SK-N-SH (cell line): ENCODE measurements around the gene RAC2. TPM values are rescaled to one million over a fixed set of nuclear protein-coding genes. Genes with fewer than 3 reads are reported as not detected.

Experiments
- CTCF ChIA-PET: fragments of 300-600, 350-600 bp; formaldehyde crosslinking; extraction: SDS; loops from one replicate; lab custom pipeline; 2021; lab: Yijun Ruan, JAX
- POLR2A ChIA-PET: fragments of 350-600 bp; sonication (Branson Sonifier 250); formaldehyde crosslinking; extraction: SDS; loops from one replicate; lab custom pipeline; 2020; ENCODE audit warnings: antibody characterized with exemption, inconsistent platforms; lab: Yijun Ruan, JAX
- DNase-seq: peaks from one replicate; pipeline ENCODE4 v3.0.0; 2012
- H2AFZ ChIP-seq: fragments of 200-600 bp; sonication (generic); 2 replicates; pipeline ENCODE4 v1.8.1; 2016; ENCODE audit warnings: antibody characterized with exemption, mild to moderate bottlenecking, low read depth
- H3F3A ChIP-seq: fragments of 200-600 bp; sonication (generic); replicated peaks from 2 replicates; pipeline ENCODE3; 2016; ENCODE audit warnings: antibody characterized with exemption, mild to moderate bottlenecking; ENCODE audit not compliant: insufficient read depth
- H3K27ac ChIP-seq, 2 experiments: fragments of 200-500 bp in 1 of 2; fragments of 200-600 bp in 1 of 2; sonication (Bioruptor generic) in 1 of 2; sonication (generic), shearing (Covaris generic) in 1 of 2; 2 replicates each; pipeline versions ENCODE4 v1.5.1 to v1.6.1; 2014 to 2016; ENCODE audit warnings: low read depth in 2 of 2, inconsistent platforms in 1 of 2, low read length in 1 of 2, mild to moderate bottlenecking in 1 of 2, mixed read lengths in 1 of 2
- H3K27me3 ChIP-seq: fragments of 200-600 bp; sonication (generic), shearing (Covaris generic); 2 replicates; pipeline ENCODE4 v1.6.1; 2016; ENCODE audit warnings: mixed run types; ENCODE audit not compliant: insufficient read depth
- H3K36me3 ChIP-seq, 2 experiments: fragments of 200-500 bp in 1 of 2; fragments of 200-600 bp in 1 of 2; sonication (Bioruptor generic) in 1 of 2; sonication (generic) in 1 of 2; replicated peaks in 1 of 2; 2 replicates each; pipeline versions ENCODE3 to v1.5.1; 2014 to 2016; ENCODE audit warnings: low read length in 1 of 2, mild to moderate bottlenecking in 1 of 2; ENCODE audit not compliant: insufficient read depth in 2 of 2, control insufficient read depth in 1 of 2
- H3K4me1 ChIP-seq, 2 experiments: fragments of 200-500 bp in 1 of 2; fragments of 200-600 bp in 1 of 2; sonication (Bioruptor generic) in 1 of 2; sonication (generic), shearing (Covaris generic) in 1 of 2; 2 replicates each; pipeline versions ENCODE4 v1.5.1 to v1.6.1; 2014 to 2016; ENCODE audit warnings: low read depth in 1 of 2, low read length in 1 of 2, mixed run types in 1 of 2; ENCODE audit not compliant: insufficient read depth in 2 of 2, control insufficient read depth in 1 of 2
- H3K4me2 ChIP-seq: fragments of 200-600 bp; sonication (generic), shearing (Covaris generic); 2 replicates; pipeline ENCODE4 v1.6.1; 2017; ENCODE audit warnings: mixed run types
- H3K4me3 ChIP-seq, 2 experiments: fragments of 200-500 bp in 1 of 2; fragments of 200-600 bp in 1 of 2; sonication (Bioruptor generic) in 1 of 2; sonication (generic), shearing (Covaris generic) in 1 of 2; 2 replicates each; pipeline versions ENCODE4 v1.5.1 to v1.8.1; 2014 to 2016; ENCODE audit warnings: low read depth in 2 of 2, inconsistent platforms in 1 of 2, low read length in 1 of 2, mild to moderate bottlenecking in 1 of 2, mixed read lengths in 1 of 2, moderate library complexity in 1 of 2
- H3K79me2 ChIP-seq: fragments of 200-600 bp; sonication (generic); 2 replicates; pipeline ENCODE4 v1.8.1; 2017; ENCODE audit warnings: mild to moderate bottlenecking; ENCODE audit not compliant: insufficient read depth
- H3K9ac ChIP-seq: fragments of 200-600 bp; sonication (generic); 2 replicates; pipeline ENCODE4 v1.6.1; 2017; ENCODE audit warnings: mixed run types
- H3K9me2 ChIP-seq: fragments of 200-600 bp; sonication (generic); 2 replicates; pipeline ENCODE4 v1.6.1; 2017; ENCODE audit warnings: mixed run types
- H3K9me3 ChIP-seq: fragments of 200-600 bp; sonication (generic); 2 replicates; pipeline ENCODE4 v1.6.1; 2017; ENCODE audit warnings: mixed run types, mild to moderate bottlenecking, moderate library complexity
- H4K20me1 ChIP-seq: fragments of 200-600 bp; sonication (generic); 2 replicates; pipeline ENCODE4 v1.6.1; 2017; ENCODE audit warnings: mild to moderate bottlenecking, mixed run types; ENCODE audit not compliant: insufficient read depth
- EZH2phosphoT487 ChIP-seq: fragments of 200-600 bp; sonication (generic); IDR thresholded peaks from 2 replicates; pipeline ENCODE4 v1.6.1; 2017; ENCODE audit warnings: low read depth, mixed run types, mild to moderate bottlenecking, antibody characterized with exemption, moderate library complexity, borderline replicate concordance
- FOXJ3 ChIP-seq: sonication (generic); formaldehyde crosslinking; IDR thresholded peaks from 2 replicates; pipeline ENCODE4 v1.5.1; 2020; ENCODE audit warnings: mild to moderate bottlenecking, missing genetic modification reagents
- FOXM1 ChIP-seq: IDR thresholded peaks from 2 replicates; pipeline ENCODE4 v1.4.0; 2012; ENCODE audit warnings: low read depth, mild to moderate bottlenecking
- GATA2 ChIP-seq: sonication (generic); formaldehyde crosslinking; IDR thresholded peaks from 2 replicates; pipeline ENCODE4 v1.5.0; 2020; ENCODE audit warnings: mild to moderate bottlenecking, missing genetic modification reagents
- NRF1 ChIP-seq: IDR thresholded peaks from 2 replicates; pipeline ENCODE4 v1.6.1; 2012; ENCODE audit warnings: low read depth, mild to moderate bottlenecking, low read length
- RAD21 ChIP-seq: IDR thresholded peaks from 2 replicates; pipeline ENCODE4 v1.6.1; 2012; ENCODE audit warnings: mild to moderate bottlenecking, low read length
- RCOR1 ChIP-seq: fragments of 150-350 bp; IDR thresholded peaks from 2 replicates; pipeline ENCODE4 v1.6.1; 2017; ENCODE audit warnings: antibody characterized with exemption, low read length
- RFX5 ChIP-seq: IDR thresholded peaks from 2 replicates; pipeline ENCODE4 v1.6.1; 2012; ENCODE audit warnings: mild to moderate bottlenecking, improper control_type of control experiment, low read length
- RXRA ChIP-seq: IDR thresholded peaks from 2 replicates; pipeline ENCODE4 v1.4.0; 2012; ENCODE audit warnings: low read depth, mild to moderate bottlenecking, borderline replicate concordance
- TAF1 ChIP-seq: IDR thresholded peaks from 2 replicates; pipeline ENCODE4 v1.6.1; 2012; ENCODE audit warnings: low read depth, mild to moderate bottlenecking, low read length, moderate library complexity, borderline replicate concordance
- TCF12 ChIP-seq: IDR thresholded peaks from 2 replicates; pipeline ENCODE4 v1.4.0; 2012
- TEAD4 ChIP-seq: IDR thresholded peaks from 2 replicates; pipeline ENCODE4 v1.4.0; 2012; ENCODE audit warnings: mild to moderate bottlenecking, borderline replicate concordance; ENCODE audit not compliant: insufficient read depth
- YY1 ChIP-seq: IDR thresholded peaks from 2 replicates; pipeline ENCODE4 v1.4.0; 2012; ENCODE audit warnings: low read depth, mild to moderate bottlenecking
- WGBS: methylation state at CpG from one replicate; pipeline ENCODE4 v1.1.6; 2017; ENCODE audit warnings: low lambda C conversion rate; 5-methylcytosine and 5-hydroxymethylcytosine counted together
- polyA plus RNA-seq, 3 experiments: library from polyadenylated mRNA; depleted of rRNA; stranded (reverse); fragments of >200 nt; gene quantifications; 2 replicates each; pipeline ENCODE4 v1.2.3, GENCODE V29; 2012
- TF ChIP-seq, protein P1 (sequence below): IDR thresholded peaks from 2 replicates; pipeline ENCODE4; 2012
- TF ChIP-seq, protein P2 (sequence below): IDR thresholded peaks from 2 replicates; pipeline ENCODE4 v1.6.1; 2012; ENCODE audit warnings: mild to moderate bottlenecking, low read depth, low read length, moderate library complexity
- TF ChIP-seq, protein P3 (sequence below): IDR thresholded peaks from 2 replicates; pipeline ENCODE4 v1.4.0; 2012; ENCODE audit warnings: low read depth, borderline replicate concordance
- TF ChIP-seq, protein P4 (sequence below): fragments of 150-350 bp; IDR thresholded peaks from 2 replicates; pipeline ENCODE4 v1.6.1; 2017; ENCODE audit warnings: antibody characterized with exemption, low read length, low read depth, borderline replicate concordance

The RAC2 gene
- polyA plus RNA-seq, 1 of the 3 experiments (the other 2 are of a cell fraction) = 29.9 TPM

DNA sequence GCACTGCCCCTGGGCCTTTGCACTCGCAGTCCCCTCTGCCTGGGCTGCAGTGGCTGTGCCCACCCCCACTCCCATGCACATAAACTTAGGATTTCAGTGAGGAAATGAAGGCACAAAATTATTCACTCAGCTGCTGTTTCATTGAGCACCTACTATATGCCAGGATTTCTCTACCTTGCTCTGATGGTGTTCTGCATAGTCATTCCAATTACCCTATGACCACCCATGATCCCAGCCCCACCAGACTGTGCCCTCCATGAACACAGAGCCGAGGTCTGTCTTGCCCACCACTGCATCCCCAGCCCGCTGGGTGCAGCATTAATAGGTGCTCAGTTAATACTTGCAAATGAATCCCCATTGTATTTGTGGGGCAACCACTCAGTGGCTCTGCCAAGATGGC, 49.1 kb upstream of the RAC2 start:
- Histone ChIP-seq H3K9me3 (no peaks in the 10 kb centered on the region), H3K9me2 (no peaks in the 10 kb centered on the region), H3K27me3 (no peaks in the 10 kb centered on the region), H3K9ac (no peak overlapping the region), H3K4me1 (no peaks in the 10 kb centered on the region), H3F3A (no peaks in the 10 kb centered on the region), H3K36me3 (no peaks in the 10 kb centered on the region), H2AFZ (no peak overlapping the region), H3K27ac (no peak overlapping the region), H3K4me3 (no peak overlapping the region), H3K79me2 (no peaks in the 10 kb centered on the region), H3K4me2 (no peak overlapping the region), H4K20me1 (no peaks in the 10 kb centered on the region)
- TF ChIP-seq EZH2phosphoT487 = no peak
- no peak for TF ChIP-seq RXRA
- TF ChIP-seq, protein P1, sequence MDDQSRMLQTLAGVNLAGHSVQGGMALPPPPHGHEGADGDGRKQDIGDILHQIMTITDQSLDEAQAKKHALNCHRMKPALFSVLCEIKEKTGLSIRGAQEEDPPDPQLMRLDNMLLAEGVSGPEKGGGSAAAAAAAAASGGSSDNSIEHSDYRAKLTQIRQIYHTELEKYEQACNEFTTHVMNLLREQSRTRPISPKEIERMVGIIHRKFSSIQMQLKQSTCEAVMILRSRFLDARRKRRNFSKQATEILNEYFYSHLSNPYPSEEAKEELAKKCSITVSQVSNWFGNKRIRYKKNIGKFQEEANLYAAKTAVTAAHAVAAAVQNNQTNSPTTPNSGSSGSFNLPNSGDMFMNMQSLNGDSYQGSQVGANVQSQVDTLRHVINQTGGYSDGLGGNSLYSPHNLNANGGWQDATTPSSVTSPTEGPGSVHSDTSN = no peak
- no peak for TF ChIP-seq TCF12
- TF ChIP-seq RAD21 = no peak
- no peak for TF ChIP-seq YY1
- no peak for TF ChIP-seq RFX5
- TF ChIP-seq, protein P2, sequence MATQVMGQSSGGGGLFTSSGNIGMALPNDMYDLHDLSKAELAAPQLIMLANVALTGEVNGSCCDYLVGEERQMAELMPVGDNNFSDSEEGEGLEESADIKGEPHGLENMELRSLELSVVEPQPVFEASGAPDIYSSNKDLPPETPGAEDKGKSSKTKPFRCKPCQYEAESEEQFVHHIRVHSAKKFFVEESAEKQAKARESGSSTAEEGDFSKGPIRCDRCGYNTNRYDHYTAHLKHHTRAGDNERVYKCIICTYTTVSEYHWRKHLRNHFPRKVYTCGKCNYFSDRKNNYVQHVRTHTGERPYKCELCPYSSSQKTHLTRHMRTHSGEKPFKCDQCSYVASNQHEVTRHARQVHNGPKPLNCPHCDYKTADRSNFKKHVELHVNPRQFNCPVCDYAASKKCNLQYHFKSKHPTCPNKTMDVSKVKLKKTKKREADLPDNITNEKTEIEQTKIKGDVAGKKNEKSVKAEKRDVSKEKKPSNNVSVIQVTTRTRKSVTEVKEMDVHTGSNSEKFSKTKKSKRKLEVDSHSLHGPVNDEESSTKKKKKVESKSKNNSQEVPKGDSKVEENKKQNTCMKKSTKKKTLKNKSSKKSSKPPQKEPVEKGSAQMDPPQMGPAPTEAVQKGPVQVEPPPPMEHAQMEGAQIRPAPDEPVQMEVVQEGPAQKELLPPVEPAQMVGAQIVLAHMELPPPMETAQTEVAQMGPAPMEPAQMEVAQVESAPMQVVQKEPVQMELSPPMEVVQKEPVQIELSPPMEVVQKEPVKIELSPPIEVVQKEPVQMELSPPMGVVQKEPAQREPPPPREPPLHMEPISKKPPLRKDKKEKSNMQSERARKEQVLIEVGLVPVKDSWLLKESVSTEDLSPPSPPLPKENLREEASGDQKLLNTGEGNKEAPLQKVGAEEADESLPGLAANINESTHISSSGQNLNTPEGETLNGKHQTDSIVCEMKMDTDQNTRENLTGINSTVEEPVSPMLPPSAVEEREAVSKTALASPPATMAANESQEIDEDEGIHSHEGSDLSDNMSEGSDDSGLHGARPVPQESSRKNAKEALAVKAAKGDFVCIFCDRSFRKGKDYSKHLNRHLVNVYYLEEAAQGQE = no peak
- no peak for TF ChIP-seq RCOR1
- TF ChIP-seq GATA2 = no peak
- TF ChIP-seq TAF1 = no peak
- TF ChIP-seq NRF1 = no peak
- no peak for TF ChIP-seq FOXM1
- TF ChIP-seq, protein P3, sequence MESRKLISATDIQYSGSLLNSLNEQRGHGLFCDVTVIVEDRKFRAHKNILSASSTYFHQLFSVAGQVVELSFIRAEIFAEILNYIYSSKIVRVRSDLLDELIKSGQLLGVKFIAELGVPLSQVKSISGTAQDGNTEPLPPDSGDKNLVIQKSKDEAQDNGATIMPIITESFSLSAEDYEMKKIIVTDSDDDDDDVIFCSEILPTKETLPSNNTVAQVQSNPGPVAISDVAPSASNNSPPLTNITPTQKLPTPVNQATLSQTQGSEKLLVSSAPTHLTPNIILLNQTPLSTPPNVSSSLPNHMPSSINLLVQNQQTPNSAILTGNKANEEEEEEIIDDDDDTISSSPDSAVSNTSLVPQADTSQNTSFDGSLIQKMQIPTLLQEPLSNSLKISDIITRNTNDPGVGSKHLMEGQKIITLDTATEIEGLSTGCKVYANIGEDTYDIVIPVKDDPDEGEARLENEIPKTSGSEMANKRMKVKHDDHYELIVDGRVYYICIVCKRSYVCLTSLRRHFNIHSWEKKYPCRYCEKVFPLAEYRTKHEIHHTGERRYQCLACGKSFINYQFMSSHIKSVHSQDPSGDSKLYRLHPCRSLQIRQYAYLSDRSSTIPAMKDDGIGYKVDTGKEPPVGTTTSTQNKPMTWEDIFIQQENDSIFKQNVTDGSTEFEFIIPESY = no peak
- TF ChIP-seq TEAD4 = no peak
- TF ChIP-seq, protein P4, sequence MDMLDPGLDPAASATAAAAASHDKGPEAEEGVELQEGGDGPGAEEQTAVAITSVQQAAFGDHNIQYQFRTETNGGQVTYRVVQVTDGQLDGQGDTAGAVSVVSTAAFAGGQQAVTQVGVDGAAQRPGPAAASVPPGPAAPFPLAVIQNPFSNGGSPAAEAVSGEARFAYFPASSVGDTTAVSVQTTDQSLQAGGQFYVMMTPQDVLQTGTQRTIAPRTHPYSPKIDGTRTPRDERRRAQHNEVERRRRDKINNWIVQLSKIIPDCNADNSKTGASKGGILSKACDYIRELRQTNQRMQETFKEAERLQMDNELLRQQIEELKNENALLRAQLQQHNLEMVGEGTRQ = no peak
- TF ChIP-seq FOXJ3 (CRISPR knock-in tag) = no peak
- DNase-seq = no peak
- WGBS = 28% methylated on average over 3 of the region's 3 CpGs
- ChIA-PET POLR2A (no interaction called here), CTCF (interaction anchor here (0.7 to 0.8 kb wide), 2 partner anchors 10 to 163 kb away, joined by 3 read pairs; no protein-coding TSS in a partner anchor)
